HEK293 (cell line): ENCODE results near the gene PPP1R14B.
A peak's percentile ranks its signal among the peaks of the same experiment; 100 is the strongest.

Experiments used
- CTCF ChIA-PET: fragments of 350-600 bp; formaldehyde crosslinking; extraction: SDS; loops from one replicate; lab custom pipeline; 2021; ENCODE audit warnings: antibody characterized with exemption; lab: Yijun Ruan, JAX
- POLR2A ChIA-PET: fragments of 300-600 bp; formaldehyde crosslinking; extraction: SDS; loops from one replicate; lab custom pipeline; 2020; ENCODE audit warnings: antibody characterized with exemption, inconsistent platforms; lab: Yijun Ruan, JAX
- H3K27ac ChIP-seq: fragments of 200-500 bp; sonication (Bioruptor generic); 2 replicates; pipeline ENCODE4 v1.5.1; 2014; ENCODE audit warnings: low read depth, low read length, control low read depth, inconsistent platforms; ENCODE audit errors: extremely low read depth
- H3K36me3 ChIP-seq, 2 experiments: fragments of 200-500 bp in 1 of 2; sonication (Bioruptor generic) in 1 of 2; 1 replicate in 1 of 2; 2 replicates in 1 of 2; pipeline ENCODE4 v1.5.1; 2014 to 2017; ENCODE audit warnings: inconsistent platforms in 2 of 2, low read length in 2 of 2; ENCODE audit not compliant: control insufficient read depth in 2 of 2, insufficient read depth in 1 of 2
- H3K4me1 ChIP-seq: fragments of 200-500 bp; sonication (Bioruptor generic); 2 replicates; pipeline ENCODE4 v1.5.1; 2014; ENCODE audit warnings: mild to moderate bottlenecking, low read length, inconsistent platforms; ENCODE audit not compliant: control insufficient read depth, insufficient read depth
- H3K4me3 ChIP-seq: 2 replicates; pipeline ENCODE4 v1.5.1; 2011; ENCODE audit warnings: low read depth, mild to moderate bottlenecking, control low read depth, low read length, moderate library complexity
- H3K9me3 ChIP-seq: fragments of 200-500 bp; sonication (Bioruptor generic); 2 replicates; pipeline ENCODE4 v1.5.1; 2014; ENCODE audit warnings: low read depth, low read length, inconsistent platforms; ENCODE audit not compliant: control insufficient read depth, insufficient read depth
- KLF10 ChIP-seq: fragments of 450-650 bp; IDR thresholded peaks from 2 replicates; pipeline ENCODE4 v1.5.1; 2018; ENCODE audit warnings: missing biosample characterization, mild to moderate bottlenecking, missing genetic modification characterization
- MZF1 ChIP-seq: fragments of 450-650 bp; formaldehyde crosslinking; IDR thresholded peaks from 2 replicates; pipeline ENCODE4 v1.5.1; 2017; ENCODE audit warnings: missing biosample characterization, missing genetic modification characterization, borderline replicate concordance
- PATZ1 ChIP-seq: fragments of 450-650 bp; formaldehyde crosslinking; IDR thresholded peaks from 2 replicates; pipeline ENCODE4 v1.5.1; 2016; ENCODE audit warnings: missing biosample characterization, missing genetic modification characterization
- SCRT1 ChIP-seq: fragments of 450-650 bp; formaldehyde crosslinking; IDR thresholded peaks from 2 replicates; pipeline ENCODE4 v1.5.1; 2016; ENCODE audit warnings: missing biosample characterization, missing genetic modification characterization, borderline replicate concordance
- SCRT2 ChIP-seq: fragments of 450-650 bp; formaldehyde crosslinking; IDR thresholded peaks from 2 replicates; pipeline ENCODE4 v1.5.1; 2016; ENCODE audit warnings: missing biosample characterization, missing genetic modification characterization
- YY2 ChIP-seq: fragments of 450-650 bp; formaldehyde crosslinking; IDR thresholded peaks from 2 replicates; pipeline ENCODE4 v1.5.1; 2016; ENCODE audit warnings: missing biosample characterization, missing genetic modification characterization
- ZBTB10 ChIP-seq: fragments of 450-650 bp; formaldehyde crosslinking; IDR thresholded peaks from 2 replicates; pipeline ENCODE4 v1.5.1; 2016; ENCODE audit warnings: missing biosample characterization, missing genetic modification characterization
- ZBTB26 ChIP-seq: fragments of 450-650 bp; formaldehyde crosslinking; optimal IDR thresholded peaks from 2 replicates; pipeline ENCODE3; 2016; ENCODE audit warnings: missing biosample characterization, mild to moderate bottlenecking, missing genetic modification characterization
- ZBTB49 ChIP-seq: fragments of 450-650 bp; formaldehyde crosslinking; IDR thresholded peaks from 2 replicates; pipeline ENCODE4 v1.5.1; 2016; ENCODE audit warnings: missing biosample characterization, missing genetic modification characterization, low read depth
- ZNF121 ChIP-seq: fragments of 450-650 bp; formaldehyde crosslinking; IDR thresholded peaks from 2 replicates; pipeline ENCODE4 v1.5.1; 2016; ENCODE audit warnings: missing biosample characterization, missing genetic modification characterization
- ZNF391 ChIP-seq: fragments of 450-650 bp; formaldehyde crosslinking; IDR thresholded peaks from 2 replicates; pipeline ENCODE4 v1.5.1; 2016; ENCODE audit warnings: low read depth, missing biosample characterization, missing genetic modification characterization, borderline replicate concordance
- ZNF398 ChIP-seq: fragments of 450-650 bp; formaldehyde crosslinking; IDR thresholded peaks from 2 replicates; pipeline ENCODE4 v1.5.1; 2017; ENCODE audit warnings: missing biosample characterization, missing genetic modification characterization
- ZSCAN16 ChIP-seq: fragments of 450-650 bp; formaldehyde crosslinking; IDR thresholded peaks from 2 replicates; pipeline ENCODE4 v1.5.1; 2016; ENCODE audit warnings: missing biosample characterization, missing genetic modification characterization
- ZSCAN30 ChIP-seq: fragments of 450-650 bp; IDR thresholded peaks from 2 replicates; pipeline ENCODE4 v1.5.1; 2018; ENCODE audit warnings: missing biosample characterization, mild to moderate bottlenecking, missing genetic modification characterization, moderate library complexity

The PPP1R14B gene

GRCh38 chr11:64245797-64246620 lies 734 bp downstream of the PPP1R14B start (continued):
- TF ChIP-seq ZBTB26 (peak; percentile 51), KLF10 (tag by site-specific recombination) (0 out of 2 replicates have a peak, but pooled peaks have one; percentile 2), ZSCAN30 (0 out of 2 replicates have a peak, but pooled peaks have one; percentile 36), ZNF391 (tag by site-specific recombination) (no peak; the same call in 1 of the 2 replicates)

GRCh38 chr11:64245401-64245796 lies 1.3 kb downstream of the PPP1R14B start:
- Histone ChIP-seq H3K36me3 (peaks cover 0 to 20% of the 10 kb centered on the region in 2 experiments; a peak in 1 of 3 replicates), H3K4me1 (no peaks in the 10 kb centered on the region), H3K4me3 (peak overlapping the region; percentile 68)
- ChIA-PET CTCF (interaction anchor here (0.5 to 1.7 kb wide), 10 partner anchors 10 to 987 kb away, joined by 3 to 10 read pairs (median 4); no protein-coding TSS in a partner anchor), POLR2A (interaction anchor here (0.7 to 7.2 kb wide), 9 partner anchors 10 to 72 kb away, joined by 3 to 96 read pairs (median 6); partner anchors contain the start of genes NUDT22, PRDX5, STIP1 and TRMT112)
- TF ChIP-seq ZNF121 (tag by site-specific recombination), result no peak
- no peak for TF ChIP-seq ZNF398 (tag by site-specific recombination)
- TF ChIP-seq SCRT2 (tag by site-specific recombination), result peak; percentile 58; the same call in 1 of the 2 replicates
- TF ChIP-seq ZBTB10, result 0 out of 2 replicates have a peak, but pooled peaks have one; percentile 2
- TF ChIP-seq PATZ1 (tag by site-specific recombination), result 0 out of 2 replicates have a peak, but pooled peaks have one; percentile 12
- TF ChIP-seq SCRT1 (tag by site-specific recombination), result peak; percentile 57; the same call in 1 of the 2 replicates
- TF ChIP-seq, all 188 proteins: peak for 4
- H3K27ac ChIP-seq, result peak overlapping the region; percentile 66; the same call in 1 of the 2 replicates
- no peaks in the 10 kb centered on the region for H3K9me3 ChIP-seq

- POLR2A ChIA-PET, result interaction anchor here (0.6 to 7.2 kb wide), 10 partner anchors 9 to 547 kb away, joined by 3 to 96 read pairs (median 6); partner anchors contain the start of genes NUDT22, PRDX5, STIP1 and TRMT112
- Histone ChIP-seq H3K27ac (0 out of 2 replicates have a peak overlapping the region, but pooled peaks have one; percentile 28), H3K9me3 (no peaks in the 10 kb centered on the region)
- TF ChIP-seq ZSCAN16 (tag by site-specific recombination), result no peak
- TF ChIP-seq PATZ1 (tag by site-specific recombination), result peak; percentile 35; the same call in 1 of the 2 replicates
- TF ChIP-seq MZF1 (tag by site-specific recombination), result no peak
- no peak for TF ChIP-seq ZBTB49
- no peak for TF ChIP-seq ZSCAN30
- TF ChIP-seq YY2 (tag by site-specific recombination), result no peak
These were observed 1.8 kb downstream of the PPP1R14B start for GRCh38 chr11:64244966-64245365.

More at GRCh38 chr11:64244966-64245365, 1.8 kb downstream of the PPP1R14B start:
- CTCF ChIA-PET, result interaction anchor here (0.5 to 1.7 kb wide), 10 partner anchors 27 to 987 kb away, joined by 3 to 10 read pairs (median 4); no protein-coding TSS in a partner anchor
- peaks cover 0 to 20% of the 10 kb centered on the region in 2 experiments; a peak in 1 of 3 replicates for H3K36me3 ChIP-seq
- H3K4me3 ChIP-seq, result peak overlapping the region; percentile 68
- no peaks in the 10 kb centered on the region for H3K4me1 ChIP-seq
